HEK293T (cell line): ENCODE measurements around the gene PCDHA1.

Experiments
- BHLHE40 ChIP-seq: fragments of 450-650 bp; IDR thresholded peaks from 2 replicates; pipeline ENCODE4 v1.6.1; 2016; ENCODE audit warnings: mild to moderate bottlenecking, moderate library complexity, borderline replicate concordance
- ELF4 ChIP-seq: fragments of 450-650 bp; IDR thresholded peaks from 2 replicates; pipeline ENCODE4 v1.6.1; 2017; ENCODE audit warnings: antibody characterized with exemption
- FOXA1 ChIP-seq: fragments of 450-650 bp; IDR thresholded peaks from 2 replicates; pipeline ENCODE4 v1.6.1; 2016; ENCODE audit warnings: mild to moderate bottlenecking
- FOXK2 ChIP-seq: fragments of 450-650 bp; IDR thresholded peaks from 2 replicates; pipeline ENCODE4 v1.6.1; 2016; ENCODE audit warnings: mild to moderate bottlenecking
- FOXM1 ChIP-seq: fragments of 450-650 bp; IDR thresholded peaks from 2 replicates; pipeline ENCODE4 v1.6.1; 2017; ENCODE audit warnings: mild to moderate bottlenecking, borderline replicate concordance
- L3MBTL2 ChIP-seq: fragments of 450-650 bp; conservative IDR thresholded peaks from 2 replicates; pipeline ENCODE4 v1.6.1; 2016; ENCODE audit warnings: mild to moderate bottlenecking
- LEF1 ChIP-seq: fragments of 450-650 bp; IDR thresholded peaks from 2 replicates; pipeline ENCODE4 v1.6.1; 2017; ENCODE audit warnings: mild to moderate bottlenecking, borderline replicate concordance
- SP1 ChIP-seq: fragments of 450-650 bp; IDR thresholded peaks from 2 replicates; pipeline ENCODE4 v1.6.1; 2017
- ZNF384 ChIP-seq: fragments of 450-650 bp; IDR thresholded peaks from 2 replicates; pipeline ENCODE4 v1.6.1; 2016
- TF ChIP-seq, protein P1 (sequence below): fragments of 450-650 bp; IDR thresholded peaks from 2 replicates; pipeline ENCODE4 v1.6.1; 2016

DNA sequence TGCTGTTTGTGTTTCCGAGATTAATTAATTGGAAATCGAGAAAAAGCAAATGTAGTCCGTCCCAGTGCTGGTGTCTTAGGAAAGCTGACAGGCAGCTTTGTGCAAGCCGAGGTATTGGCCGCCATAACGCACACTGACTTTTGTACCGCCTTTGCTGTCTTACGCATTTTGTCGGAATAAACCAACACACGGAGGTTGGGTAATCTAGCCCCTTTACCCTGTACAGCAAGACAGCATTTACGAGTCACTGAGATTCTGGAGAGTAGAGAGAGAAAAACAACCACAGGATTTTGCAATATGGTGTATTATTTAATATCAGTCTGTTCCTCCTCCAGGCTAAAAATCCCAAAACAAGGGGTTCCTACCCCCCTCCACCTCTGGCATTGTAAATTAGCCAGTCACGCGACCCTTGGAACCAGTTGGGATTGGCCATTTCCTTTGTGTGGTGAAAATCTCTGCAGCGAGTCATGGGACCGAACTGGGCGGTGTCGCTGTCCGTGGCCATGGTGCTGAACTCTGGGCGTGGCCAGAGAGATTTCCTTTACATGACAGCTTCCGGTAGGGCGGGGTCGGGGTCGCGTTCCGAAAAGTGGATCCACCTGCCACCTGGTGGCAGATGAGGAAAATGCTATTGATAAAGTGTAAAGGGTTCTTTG, 255.0 kb downstream of the PCDHA1 start:
- TF ChIP-seq FOXK2, result no peak
- no peak for TF ChIP-seq ZNF384
- no peak for TF ChIP-seq FOXM1
- TF ChIP-seq L3MBTL2, result no peak
- TF ChIP-seq ELF4, result no peak
- TF ChIP-seq SP1, result no peak
- no peak for TF ChIP-seq BHLHE40
- no peak for TF ChIP-seq FOXA1
- no peak for TF ChIP-seq LEF1
- TF ChIP-seq, protein P1, sequence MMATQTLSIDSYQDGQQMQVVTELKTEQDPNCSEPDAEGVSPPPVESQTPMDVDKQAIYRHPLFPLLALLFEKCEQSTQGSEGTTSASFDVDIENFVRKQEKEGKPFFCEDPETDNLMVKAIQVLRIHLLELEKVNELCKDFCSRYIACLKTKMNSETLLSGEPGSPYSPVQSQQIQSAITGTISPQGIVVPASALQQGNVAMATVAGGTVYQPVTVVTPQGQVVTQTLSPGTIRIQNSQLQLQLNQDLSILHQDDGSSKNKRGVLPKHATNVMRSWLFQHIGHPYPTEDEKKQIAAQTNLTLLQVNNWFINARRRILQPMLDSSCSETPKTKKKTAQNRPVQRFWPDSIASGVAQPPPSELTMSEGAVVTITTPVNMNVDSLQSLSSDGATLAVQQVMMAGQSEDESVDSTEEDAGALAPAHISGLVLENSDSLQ, result no peak
